DMS53 treated with DMSO at 0.1 percent for 48 hours (cell line): Measurements from ENCODE around the gene HES2.
"Not testable (repeated sequence)": the region's sequence is repeated elsewhere in the genome, so short reads cannot be mapped to it uniquely, and the experiment has no call there.

Experiments used
- DNase-seq: peaks from one replicate; lab custom pipeline; 2025; ENCODE audit not compliant: unreplicated experiment; lab: John Stamatoyannopoulos, UW

HES2 gene

DNA sequence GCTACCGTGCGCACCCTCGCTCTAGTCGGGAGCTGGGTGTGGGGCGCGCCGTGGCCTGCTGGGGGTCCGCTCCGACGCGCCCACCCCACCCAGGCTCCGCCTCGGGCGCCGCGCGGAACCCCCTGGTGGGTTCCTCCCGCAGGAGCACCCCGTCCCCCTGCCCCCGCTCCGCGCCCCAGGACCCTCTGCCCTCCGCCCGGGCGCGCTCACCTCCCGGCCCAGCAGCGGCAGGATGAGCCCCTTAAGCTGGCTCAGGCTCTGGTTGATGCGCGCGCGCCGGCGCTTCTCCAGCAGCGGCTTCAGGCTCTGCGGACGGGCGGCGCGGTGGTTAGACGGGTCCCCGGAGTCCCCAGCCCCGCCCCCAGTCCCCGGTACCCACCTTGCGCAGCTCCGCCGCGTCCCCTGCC is 319 bp downstream of the HES2 start:
- no peak for DNase-seq

DNA sequence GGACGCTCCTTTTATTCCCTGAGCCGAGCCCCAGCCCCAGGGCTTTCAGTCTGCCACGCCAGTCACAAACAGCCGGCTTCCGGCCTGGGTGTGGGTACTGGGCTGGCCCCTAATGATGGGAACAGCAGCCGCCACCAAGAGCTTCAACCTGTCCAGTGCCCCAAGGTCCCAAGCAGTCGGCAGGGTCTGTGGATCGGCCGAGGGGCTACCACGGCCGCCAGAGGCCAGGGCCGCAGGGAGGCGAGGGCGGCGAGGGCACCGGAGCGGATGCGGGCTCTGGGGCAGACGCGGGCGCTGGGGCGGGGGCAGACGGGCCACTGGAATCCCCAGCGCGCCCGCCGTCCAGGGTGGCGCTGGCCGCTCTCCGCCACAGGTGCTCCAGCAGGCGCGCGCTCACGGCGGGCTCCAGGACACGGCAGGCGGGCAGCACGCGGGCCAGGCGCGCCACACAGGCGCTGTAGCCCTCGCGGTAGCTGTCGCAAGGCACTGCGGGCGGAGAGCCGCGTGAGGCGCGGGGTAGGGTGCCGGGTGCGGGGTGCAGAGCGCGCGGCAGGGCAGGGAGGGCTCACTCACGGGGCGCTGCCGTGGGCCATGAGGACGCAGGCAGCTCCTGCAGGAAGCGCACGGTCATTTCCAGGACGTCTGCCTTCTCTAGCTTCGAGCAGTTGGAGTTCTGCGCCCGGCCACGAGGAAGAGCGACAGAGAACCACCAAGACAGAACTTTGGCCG is 887 bp downstream of the HES2 start:
- no peak for DNase-seq

DNA sequence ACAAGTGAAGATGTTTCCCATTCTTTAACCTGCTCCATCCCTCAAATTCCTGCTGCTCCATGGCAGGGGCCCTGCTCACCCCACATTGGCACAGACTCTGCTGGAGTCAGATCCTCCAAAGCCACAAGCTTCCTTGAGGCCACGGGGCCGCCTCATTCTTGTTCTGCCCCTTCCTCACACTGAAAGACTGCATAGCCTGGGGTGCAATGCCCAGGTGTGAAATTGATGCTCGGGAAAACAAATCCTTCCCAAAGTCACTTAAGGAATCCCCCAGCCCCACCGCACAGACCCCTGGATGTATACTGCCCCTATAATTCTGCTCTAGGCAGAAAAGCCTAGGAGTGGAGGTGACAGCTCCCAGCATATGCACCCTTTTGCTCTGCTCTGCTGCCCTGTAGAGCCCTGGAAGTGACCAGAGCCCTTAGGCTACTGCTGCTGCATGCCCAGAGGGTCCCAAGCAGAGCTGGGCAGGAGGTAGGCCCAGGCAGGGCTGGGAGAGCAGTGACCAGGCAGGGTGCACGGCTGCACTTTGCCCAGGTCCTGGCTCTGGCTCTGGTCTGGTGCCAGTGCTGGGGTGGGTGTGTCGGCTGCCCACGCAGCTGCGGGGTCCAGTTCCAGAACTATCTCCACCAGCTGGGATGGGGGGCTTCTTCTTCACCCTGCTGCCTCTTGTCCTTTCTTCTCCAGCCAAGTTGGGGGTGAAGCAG is 1.6 kb downstream of the HES2 start:
- no peak for DNase-seq

- DNase-seq = no peak
Measured at GRCh38 chr1:6416906-6417305, 2.8 kb downstream of the HES2 start.

DNA sequence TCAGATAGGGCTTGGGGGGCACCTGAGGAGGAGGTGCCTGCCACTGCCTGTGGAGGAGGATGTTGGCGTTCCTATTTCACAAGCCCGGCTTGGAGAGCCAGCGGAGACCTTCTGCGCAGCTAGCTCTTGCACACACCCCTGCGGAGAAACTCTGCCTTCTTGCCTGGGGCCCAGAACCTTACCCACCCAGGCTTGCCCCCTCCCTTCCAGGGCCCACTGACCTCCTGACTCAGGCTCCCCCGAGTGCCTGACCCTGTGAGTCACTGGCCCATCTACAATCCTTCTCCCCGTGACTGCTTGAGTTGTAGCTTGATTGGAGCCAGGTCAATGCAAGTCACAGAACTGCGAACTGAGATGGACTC is 3.4 kb downstream of the HES2 start:
- no peak for DNase-seq

- no peak for DNase-seq
Measured at GRCh38 chr1:6414881-6415626, 4.7 kb downstream of the HES2 start.

- no peak for DNase-seq
Measured at GRCh38 chr1:6414443-6414844, 5.3 kb downstream of the HES2 start.

DNA sequence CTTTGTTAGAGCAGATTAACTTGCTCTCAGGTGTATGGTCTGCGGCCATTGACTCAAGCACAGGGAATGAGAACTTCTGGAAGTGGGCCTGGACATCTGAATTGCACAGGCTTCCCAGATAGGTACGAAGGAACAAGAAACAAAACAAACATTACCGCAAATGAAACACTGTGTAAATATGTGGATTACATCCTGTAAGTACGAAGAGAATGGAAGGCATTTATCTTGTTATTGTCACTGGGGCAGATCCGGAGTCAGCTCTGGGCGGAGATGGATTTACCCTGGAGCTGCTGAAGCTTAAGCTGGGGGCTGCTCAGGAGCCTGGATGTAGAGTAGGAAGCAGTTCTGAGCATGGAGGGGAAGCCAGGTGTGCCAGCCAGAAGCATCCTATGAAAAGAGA is 6.8 kb downstream of the HES2 start:
- peak; percentile 79 for DNase-seq

DNA sequence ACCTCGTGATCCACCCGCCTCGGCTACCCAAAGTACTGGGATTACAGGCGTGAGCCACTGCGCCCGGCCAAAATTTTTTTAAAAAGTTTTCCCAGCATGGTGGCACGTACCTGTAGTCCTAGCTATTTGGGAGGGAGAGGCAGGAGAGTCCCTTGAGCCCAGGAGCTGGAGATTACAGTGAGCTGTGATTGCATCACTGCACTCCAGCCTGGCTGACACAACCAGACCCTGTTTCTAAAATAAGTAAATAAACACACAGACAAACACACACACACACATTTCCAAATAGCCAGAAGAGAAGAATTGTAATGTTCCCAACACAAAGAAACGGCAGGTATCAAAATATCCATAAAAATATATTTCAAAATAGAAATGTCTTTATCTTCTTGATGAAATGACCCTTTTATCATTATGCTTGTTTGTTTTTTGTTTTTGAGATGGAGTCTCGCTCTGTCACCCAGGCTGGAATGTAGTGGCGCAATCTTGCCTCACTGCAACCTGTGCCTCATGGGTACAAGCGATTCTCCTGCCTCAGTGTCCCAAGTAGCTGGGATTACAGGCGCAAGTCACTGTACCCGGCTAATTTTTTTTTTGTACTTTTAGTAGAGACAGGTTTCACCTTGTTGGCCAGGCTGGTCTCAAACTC is 9.3 kb downstream of the HES2 start:
- DNase-seq = no peak

GRCh38 chr1:6409733-6410132 is 10.0 kb downstream of the HES2 start:
- DNase-seq = no peak

GRCh38 chr1:6409053-6409452 is 10.7 kb downstream of the HES2 start:
- DNase-seq = no peak

- DNase-seq = no peak
Measured at GRCh38 chr1:6408023-6408422, 11.7 kb downstream of the HES2 start.

- DNase-seq = no peak
Measured at GRCh38 chr1:6401673-6402072, 18.0 kb downstream of the HES2 start.

DNA sequence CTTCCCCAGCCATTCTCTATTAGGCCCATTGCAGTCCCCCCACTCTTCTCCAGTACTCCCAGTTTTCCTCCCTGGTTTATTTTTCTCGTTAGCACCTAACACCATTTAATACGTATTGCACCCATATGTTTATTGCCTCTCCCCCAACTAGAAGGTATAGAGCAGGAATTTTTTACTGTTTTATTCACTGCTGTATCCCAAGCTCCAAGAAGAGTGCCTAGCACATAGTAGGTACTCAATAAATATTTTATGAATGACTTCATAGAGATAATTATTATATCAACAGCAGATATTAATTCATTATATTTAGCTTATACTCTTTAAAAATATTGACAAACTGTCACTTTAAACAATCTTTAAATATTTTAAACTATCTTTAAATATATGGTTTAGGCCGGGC is 20.4 kb downstream of the HES2 start:
- no peak for DNase-seq

- DNase-seq = no peak
Measured at GRCh38 chr1:6397844-6398441, 21.8 kb downstream of the HES2 start.

- DNase-seq = no peak
Measured at GRCh38 chr1:6396998-6397397, 22.7 kb downstream of the HES2 start.

DNA sequence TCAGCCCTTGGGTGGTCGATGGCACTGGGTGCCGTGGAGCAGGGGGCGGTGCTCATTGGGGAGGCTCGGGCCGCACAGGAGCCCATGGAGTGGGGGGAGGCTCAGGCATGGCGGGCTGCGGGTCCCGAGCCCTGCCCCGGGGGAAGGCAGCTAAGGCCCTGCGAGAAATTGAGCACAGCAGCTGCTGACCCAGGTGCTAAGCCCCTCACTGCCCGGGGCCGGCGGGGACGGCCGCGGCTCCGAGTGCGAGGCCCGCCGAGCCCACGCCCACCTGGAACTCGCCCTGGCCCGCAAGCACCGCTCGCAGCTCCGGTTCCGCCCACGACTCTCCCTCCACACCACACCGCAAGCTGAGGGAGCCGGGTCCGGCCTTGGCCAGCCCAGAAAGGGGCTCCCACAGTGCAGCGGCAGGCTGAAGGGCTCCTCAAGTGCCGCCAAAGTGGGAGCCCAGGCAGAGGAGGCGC is 23.9 kb downstream of the HES2 start:
- not testable (repeated sequence) for DNase-seq

GRCh38 chr1:6395130-6395529 is 24.6 kb downstream of the HES2 start:
- DNase-seq = not testable (repeated sequence)

GRCh38 chr1:6393400-6394187 is 26.1 kb downstream of the HES2 start, which contains the start of gene ACOT7:
Gene ACOT7 (minus strand): TSS chr1:6393767. CDS start chr1:6393399, 368 bp downstream.
- peak; percentile 85 for DNase-seq

- no peak for DNase-seq
Measured at GRCh38 chr1:6392809-6393399, 26.8 kb downstream of the HES2 start.
